HTR-8/SVneo (cell line): ENCODE data around the gene BMPR1A.
"Not testable (repeated sequence)": the region's sequence is repeated elsewhere in the genome, so short reads cannot be mapped to it uniquely, and the experiment has no call there.

Source experiments
- DNase-seq: peaks from one replicate; pipeline ENCODE4 v3.0.0; 2011; ENCODE audit warnings: low spot score, mixed read lengths; ENCODE audit not compliant: insufficient read length
- FAIRE-seq: peaks from 2 replicates; lab custom pipeline; 2011; peaks lifted over from hg19 to GRCh38; lab: Jason Lieb, UNC

The BMPR1A gene

DNA sequence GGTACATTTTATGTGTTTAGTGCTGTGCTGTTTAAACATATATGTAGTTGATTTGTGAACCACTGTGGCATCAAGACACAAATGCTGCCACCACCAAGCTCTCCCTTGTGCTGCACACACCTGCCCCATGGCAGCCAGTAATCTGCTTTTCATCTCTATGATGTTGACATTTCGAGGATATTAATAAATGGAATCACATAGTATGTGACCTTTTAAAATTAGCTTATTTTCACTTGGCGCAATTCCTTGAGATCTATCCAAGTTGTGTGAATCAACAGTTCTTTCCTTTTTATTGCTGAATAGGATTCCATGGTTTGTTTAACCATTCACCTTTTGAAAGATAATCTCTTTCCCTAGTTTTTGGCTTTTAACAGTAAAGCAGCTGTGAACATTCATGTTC, 73.1 kb downstream of the BMPR1A start:
- DNase-seq (no peak), FAIRE-seq (no peak)

- FAIRE-seq (no peak), DNase-seq (no peak)
Measured at GRCh38 chr10:86830043-86830591, 73.7 kb downstream of the BMPR1A start.

- no peak for FAIRE-seq
Measured at GRCh38 chr10:86833969-86834368, 77.5 kb downstream of the BMPR1A start.

DNA sequence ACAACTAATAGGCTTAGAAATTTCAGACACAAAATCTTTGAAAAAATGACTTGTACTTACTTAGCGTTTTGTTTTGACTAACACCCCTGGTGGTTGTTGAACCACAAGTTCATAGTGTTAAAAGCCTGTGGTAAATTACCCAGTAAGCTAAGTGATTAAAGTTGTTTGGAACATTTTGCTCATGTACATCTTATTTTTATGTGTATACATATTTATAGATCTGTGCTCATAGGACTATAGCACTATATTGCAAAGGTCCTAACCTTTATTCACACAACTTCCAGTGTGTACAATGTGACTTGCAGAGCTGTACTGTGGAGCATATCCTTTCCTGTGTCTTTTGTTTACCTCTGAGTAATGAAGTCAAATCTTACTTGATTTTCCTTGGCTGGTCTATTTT, 79.6 kb downstream of the BMPR1A start:
- FAIRE-seq (no peak), DNase-seq (no peak)

More at GRCh38 chr10:86833969-86834368, 77.5 kb downstream of the BMPR1A start:
- DNase-seq, result no peak

DNA sequence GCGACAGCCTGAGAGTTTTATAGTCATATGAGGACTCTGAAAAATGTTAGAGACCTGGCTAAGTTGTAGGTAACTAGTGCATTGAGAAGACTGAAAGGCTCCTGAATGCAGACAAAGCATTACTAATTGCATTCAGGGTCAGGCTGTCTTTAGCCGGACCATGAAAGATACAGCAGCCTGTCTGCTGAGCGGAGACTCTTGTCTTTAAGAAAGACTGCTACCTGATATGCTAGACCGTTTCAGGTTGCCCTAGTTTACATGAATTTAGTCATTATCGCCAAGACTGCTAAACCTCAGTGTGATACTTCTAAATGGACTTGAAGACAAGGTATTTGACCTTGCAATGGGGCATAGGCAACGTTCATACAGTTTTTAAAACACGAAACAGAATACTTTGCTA, 81.2 kb downstream of the BMPR1A start:
- FAIRE-seq (no peak), DNase-seq (no peak)

DNA sequence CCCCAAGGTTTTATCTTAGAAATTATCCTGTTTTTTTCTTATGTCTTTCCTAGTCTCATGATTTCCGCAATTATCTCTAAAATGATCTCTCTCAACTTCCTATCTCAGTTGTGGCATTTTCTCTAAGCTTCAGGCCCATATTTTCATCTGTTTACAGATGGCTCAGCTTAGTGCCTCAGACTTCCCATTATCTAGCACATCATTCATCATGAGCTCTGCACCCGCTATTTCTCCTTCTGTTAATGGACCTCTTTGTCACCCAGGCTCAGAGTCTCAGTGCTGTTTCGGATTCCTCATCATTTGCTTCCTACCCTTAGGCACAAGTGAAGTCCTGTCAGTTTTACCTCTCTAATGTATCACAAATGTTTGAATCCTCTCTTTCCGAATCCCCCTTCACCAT, 84.1 kb downstream of the BMPR1A start:
- FAIRE-seq (no peak), DNase-seq (no peak)

GRCh38 chr10:86846088-86846487, 89.7 kb downstream of the BMPR1A start:
- FAIRE-seq (no peak), DNase-seq (no peak)

DNA sequence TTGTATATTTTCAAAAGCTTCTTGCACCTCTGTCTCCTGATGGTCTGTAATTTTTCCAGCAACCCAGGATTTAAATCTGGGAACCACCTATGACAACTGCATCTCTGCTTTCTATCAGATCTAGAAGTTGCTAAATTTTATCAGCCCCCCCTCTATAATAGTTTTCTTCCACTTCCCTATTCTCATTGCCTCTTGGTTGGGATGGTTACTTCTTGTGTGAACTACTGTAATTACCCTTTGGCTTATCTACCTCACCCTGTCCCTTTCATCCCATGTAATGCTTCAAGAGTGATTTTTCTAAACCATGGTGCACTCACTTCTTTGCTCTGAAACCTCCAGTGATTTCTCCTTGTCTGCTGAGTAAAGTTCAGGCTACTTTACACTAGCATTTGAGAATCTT, 92.3 kb downstream of the BMPR1A start:
- no peak for FAIRE-seq
- no peak for DNase-seq

DNA sequence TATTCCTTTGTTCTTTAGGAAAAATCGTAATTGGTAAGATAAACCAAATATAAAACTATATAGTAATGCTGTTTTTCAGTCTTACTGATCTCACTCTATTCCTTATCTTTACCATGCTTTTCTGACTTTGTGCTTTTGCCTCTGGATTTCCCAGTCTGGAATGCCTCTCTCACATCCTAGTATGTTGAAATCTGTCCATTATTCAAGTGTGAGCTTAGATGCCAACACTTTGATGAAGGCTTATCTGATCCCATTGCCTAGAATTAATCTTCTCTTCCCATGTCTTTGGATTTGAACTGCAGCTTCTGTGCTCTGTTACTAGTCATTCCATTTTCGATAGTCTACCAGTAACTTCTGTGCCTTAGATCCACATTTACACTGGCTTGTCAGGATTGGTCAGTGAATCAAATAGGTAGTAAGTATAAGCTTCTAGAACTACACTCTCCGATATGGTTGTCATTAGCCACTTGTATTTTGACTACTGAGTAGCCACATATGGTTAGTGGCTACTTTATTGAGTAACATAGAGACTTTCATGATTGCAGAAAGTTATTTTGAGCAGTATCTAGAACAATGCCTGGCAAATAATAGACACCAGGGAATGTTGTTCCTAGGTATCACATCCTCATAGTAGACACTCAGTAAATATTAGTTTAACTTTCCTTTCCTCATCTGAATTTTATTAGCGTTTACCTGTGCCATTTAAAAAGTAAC, 92.9 kb downstream of the BMPR1A start:
- no peak for FAIRE-seq

DNA sequence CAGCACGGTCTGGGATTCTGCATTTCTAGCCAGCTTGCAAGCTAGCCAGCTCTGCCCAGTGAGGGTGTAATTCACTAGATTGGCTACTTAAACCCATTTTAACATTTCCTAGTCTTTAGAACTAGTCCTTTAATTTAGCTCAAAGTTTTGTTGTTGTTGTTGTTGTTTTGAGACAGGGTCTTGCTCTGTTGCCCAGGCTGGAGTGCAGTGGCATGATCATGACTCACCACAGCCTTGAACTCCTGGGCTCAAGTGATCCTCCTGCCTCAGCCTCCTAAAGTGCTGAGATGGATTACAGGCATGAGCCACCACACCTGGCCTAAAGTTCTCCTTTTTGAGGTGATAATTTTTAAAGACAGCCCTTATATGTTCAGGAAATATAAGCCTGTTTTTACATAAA, 94.1 kb downstream of the BMPR1A start:
- DNase-seq, result no peak

More for the DNA sequence above, 92.9 kb downstream of the BMPR1A start:
- no peak for DNase-seq

GRCh38 chr10:86851328-86852207, 95.1 kb downstream of the BMPR1A start:
- DNase-seq (no peak), FAIRE-seq (no peak)

More for the DNA sequence above, 94.1 kb downstream of the BMPR1A start:
- no peak for FAIRE-seq

DNA sequence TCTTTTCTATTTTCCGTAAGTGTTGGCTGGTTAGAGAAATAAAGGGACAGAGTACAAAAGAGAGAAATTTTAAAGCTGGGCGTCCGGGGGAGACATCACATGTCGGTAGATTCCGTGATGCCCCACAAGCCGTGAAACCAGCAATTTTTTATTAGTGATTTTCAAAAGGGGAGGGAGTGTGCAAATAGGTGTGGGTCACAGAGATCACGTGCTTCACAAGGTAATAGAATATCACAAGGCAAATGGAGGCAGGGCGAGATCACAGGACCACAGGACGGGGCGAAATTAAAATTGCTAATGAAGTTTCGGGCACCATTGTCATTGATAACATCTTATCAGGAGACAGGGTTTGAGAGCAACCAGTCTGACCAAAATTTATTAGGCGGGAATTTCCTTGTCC, 97.2 kb downstream of the BMPR1A start:
- FAIRE-seq, DNase-seq: not testable (repeated sequence)

DNA sequence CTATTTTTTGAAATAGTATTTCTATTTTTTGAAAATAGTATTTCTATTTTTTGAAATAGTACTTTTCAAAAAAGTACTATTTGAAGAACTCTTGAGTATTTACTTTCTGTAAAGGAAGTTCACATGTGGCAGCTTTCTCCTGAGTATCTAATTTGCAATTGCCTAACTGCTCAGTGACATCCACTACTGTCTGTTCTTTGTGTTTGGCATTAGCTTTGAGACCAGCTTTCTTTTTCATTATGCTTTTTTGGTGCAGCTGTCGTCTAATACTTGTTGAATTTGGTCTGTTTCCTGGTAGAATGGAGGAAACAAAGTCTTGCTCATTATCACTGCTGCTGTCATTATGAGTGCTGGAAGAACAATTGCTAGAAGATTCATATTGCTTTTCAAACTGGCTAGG, 99.1 kb downstream of the BMPR1A start:
- FAIRE-seq, result no peak
- DNase-seq, result no peak

DNA sequence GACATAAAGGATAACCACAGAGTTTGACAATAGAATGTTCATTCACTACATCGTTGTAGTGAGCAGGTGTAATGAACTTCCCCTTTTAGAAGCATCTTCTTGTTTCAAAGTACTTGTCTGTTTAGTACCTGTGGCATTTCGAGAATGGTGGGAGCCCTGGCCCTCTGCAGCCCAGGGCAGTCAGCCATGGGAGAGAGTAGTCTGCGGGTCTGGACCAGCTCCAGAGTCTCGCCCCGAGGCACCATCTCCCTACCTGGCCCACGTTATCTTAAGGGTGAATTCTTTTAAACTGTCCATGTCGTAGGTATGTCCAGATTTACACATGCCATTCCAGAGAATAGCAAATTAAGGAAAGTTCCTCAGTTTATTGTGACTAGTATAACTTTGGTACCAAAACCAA, 99.7 kb downstream of the BMPR1A start:
- DNase-seq (no peak), FAIRE-seq (no peak)

DNA sequence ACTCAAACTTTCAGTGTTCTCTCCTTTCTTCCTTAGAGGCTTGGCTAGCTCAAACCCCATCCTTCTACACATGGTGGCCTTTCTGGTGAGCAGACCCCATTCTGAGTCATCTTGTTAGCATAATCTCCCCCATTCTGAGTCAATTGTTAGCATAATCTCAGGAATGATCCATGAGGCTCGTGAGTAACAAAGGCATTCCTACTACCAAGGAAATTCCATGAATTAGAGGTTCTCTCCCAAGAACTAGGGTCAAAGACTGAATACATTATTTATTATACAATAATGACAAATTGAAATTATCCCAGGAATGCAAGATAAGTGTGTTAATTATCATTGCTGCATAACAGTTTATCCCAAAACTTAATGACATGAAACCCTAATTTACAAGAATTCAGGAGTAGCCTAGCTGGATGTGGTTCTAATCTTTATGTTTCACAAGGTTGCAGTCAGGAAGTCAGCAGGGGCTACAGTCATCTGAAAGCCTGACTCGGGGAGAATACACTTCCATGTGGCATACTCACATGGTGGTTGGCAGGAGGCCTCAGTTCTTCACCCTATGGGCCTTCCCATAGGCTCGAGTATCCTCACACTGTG, 100.8 kb downstream of the BMPR1A start:
- no peak for FAIRE-seq
- no peak for DNase-seq

DNA sequence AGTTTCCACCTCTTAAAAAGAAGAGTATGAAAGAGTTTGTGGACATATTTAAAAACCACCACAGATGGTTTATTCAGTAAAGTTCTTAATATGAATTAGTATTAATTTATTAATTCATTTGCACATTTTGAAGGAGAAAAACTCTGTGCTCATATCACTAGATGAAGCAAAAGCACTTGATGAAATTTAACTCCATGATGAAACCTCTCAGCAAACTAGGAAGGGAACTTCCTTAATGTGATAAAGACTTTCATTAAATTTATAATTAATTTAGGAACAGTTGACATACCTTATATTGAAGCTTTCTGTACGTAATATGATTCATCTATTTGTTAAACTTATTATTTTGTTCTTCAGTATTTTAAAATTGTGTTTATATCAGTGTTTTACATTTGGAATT, 101.6 kb downstream of the BMPR1A start:
- DNase-seq (no peak), FAIRE-seq (no peak)

- FAIRE-seq (no peak), DNase-seq (no peak)
Measured at GRCh38 chr10:86861351-86861750, 104.9 kb downstream of the BMPR1A start.

DNA sequence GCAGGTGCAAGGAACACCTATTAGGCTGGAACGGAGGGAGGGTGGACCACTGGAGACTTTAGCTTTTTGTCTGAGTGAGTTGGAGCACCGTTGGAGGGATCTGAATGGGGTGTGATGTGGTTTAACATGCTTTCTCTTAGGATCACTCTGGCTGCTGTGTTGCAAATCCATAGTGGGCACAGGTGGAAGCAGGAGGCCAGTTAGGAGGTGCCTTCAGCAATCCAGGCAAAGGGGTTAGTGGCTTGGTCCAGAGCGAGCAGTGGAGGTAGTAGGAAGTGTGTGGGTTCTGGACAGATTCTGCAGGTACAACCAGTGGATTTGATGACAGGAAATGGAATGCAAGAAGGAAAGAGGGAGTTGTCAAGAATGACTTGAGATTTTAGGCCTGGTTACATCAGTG, 106.0 kb downstream of the BMPR1A start:
- DNase-seq, result no peak
- FAIRE-seq, result no peak

DNA sequence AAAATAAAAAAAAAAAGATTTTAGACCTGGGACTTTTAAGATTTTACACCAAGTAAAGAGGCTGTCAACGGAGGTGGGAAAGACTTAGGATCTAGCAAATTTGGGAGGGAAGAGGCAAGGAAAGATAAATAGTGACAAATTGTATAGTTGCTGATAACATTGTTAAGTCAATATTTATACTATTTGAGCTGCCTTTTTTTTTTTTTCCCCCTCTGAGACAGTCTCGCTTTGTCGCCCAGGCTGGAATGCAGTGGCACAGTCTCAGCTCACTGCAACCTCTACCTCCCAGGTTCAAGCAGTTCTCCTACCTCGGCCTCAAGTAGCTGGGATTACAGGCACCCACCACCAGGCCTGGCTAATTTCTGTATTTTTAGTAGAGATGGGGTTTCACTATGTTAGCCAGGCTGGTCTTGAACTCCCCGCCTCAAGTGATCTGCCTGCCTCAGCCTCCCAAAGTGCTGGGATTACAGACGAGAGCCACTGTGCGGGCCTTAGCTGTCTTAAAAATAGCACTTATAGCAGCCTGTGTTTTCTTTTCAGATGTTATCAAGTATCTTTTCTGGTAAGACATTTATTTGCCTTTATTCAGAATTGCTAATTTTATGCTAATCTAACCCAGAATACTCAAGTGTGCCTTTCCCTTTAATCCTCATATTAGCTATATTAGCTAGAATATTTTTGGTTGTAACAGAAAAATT, 106.5 kb downstream of the BMPR1A start:
- DNase-seq (no peak), FAIRE-seq (no peak)

DNA sequence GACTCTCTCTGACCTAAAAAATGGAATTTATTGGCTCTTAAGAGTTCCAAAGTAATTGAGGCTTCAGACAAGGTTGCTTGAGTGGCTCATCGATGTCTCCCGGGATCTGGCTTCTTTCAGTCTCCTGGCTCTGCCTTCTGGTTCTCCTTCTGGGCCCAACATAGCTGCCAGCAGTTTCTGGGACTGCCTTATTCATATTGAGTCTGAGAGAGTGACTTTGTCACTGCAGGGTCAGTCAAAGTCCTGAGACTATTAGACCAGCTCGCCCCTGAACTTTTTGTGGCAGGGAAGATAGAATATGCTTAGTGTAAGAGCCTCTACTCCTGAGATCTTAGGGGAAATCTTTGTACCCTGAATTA, 107.0 kb downstream of the BMPR1A start:
- DNase-seq, result no peak
- no peak for FAIRE-seq
